Esophagus squamous epithelium (tissue), 4 donors: ENCODE data around the gene JPH4.
"Not testable (repeated sequence)": the region's sequence is repeated elsewhere in the genome, so short reads cannot be mapped to it uniquely, and the experiment has no call there.

Experiments used
- CTCF ChIP-seq, 6 experiments: fragments of 450-650 bp in 4 of 6; fragments of 200-600 bp in 2 of 6; sonication (generic) in 2 of 6; IDR thresholded peaks; one replicate each; pipeline ENCODE4 v1.5.1; 2016 to 2019; ENCODE audit warnings: antibody characterized with exemption in 6 of 6, mild to moderate bottlenecking in 4 of 6, moderate library complexity in 4 of 6
- POLR2A ChIP-seq, 4 donors: fragments of 450-650 bp; IDR thresholded peaks; one replicate each; pipeline ENCODE4 v1.6.1; 2017; ENCODE audit warnings: antibody characterized with exemption in 4 of 4, mild to moderate bottlenecking in 4 of 4, moderate library complexity in 3 of 4

- not testable (repeated sequence) for TF ChIP-seq CTCF, POLR2A (IDR thresholded peaks at IDR 0.05)
These were observed 15.6 kb upstream of the JPH4 start for GRCh38 chr14:23594191-23594590.
